Medulla oblongata (tissue), 1 donor: ENCODE results near the gene SH3TC1.
A peak's percentile ranks its signal among the peaks of the same experiment; 100 is the strongest.

ENCODE experiments used
- DNase-seq: peaks from one replicate; pipeline ENCODE4 v3.0.0-alpha.2; 2015; ENCODE audit errors: extremely low spot score

Gene SH3TC1

GRCh38 chr4:8180310-8181093 is 18.6 kb upstream of the SH3TC1 start:
- no peak for DNase-seq

- no peak for DNase-seq
These were observed 18.0 kb upstream of the SH3TC1 start for GRCh38 chr4:8181119-8181518.

- DNase-seq = no peak
These were observed 17.2 kb upstream of the SH3TC1 start for GRCh38 chr4:8181844-8182243.

GRCh38 chr4:8182294-8182693 is 16.8 kb upstream of the SH3TC1 start:
- no peak for DNase-seq

GRCh38 chr4:8182858-8183725 is 16.0 kb upstream of the SH3TC1 start:
- DNase-seq = no peak

- DNase-seq = no peak
These were observed 15.0 kb upstream of the SH3TC1 start for GRCh38 chr4:8184061-8184460.

- no peak for DNase-seq
These were observed 13.8 kb upstream of the SH3TC1 start for GRCh38 chr4:8185295-8185694.

- no peak for DNase-seq
These were observed 13.2 kb upstream of the SH3TC1 start for GRCh38 chr4:8185930-8186329.

- no peak for DNase-seq
These were observed 11.0 kb upstream of the SH3TC1 start for GRCh38 chr4:8188085-8188484.

GRCh38 chr4:8188743-8189550 is 10.1 kb upstream of the SH3TC1 start:
- peak; percentile 42 for DNase-seq

- no peak for DNase-seq
These were observed 9.3 kb upstream of the SH3TC1 start for GRCh38 chr4:8189551-8190466.

GRCh38 chr4:8191136-8191747 is 7.8 kb upstream of the SH3TC1 start:
- peak; percentile 81 for DNase-seq

GRCh38 chr4:8192748-8193738 is 6.0 kb upstream of the SH3TC1 start:
- DNase-seq = peak; percentile 28

- no peak for DNase-seq
These were observed 4.5 kb upstream of the SH3TC1 start for GRCh38 chr4:8194306-8195242.

- DNase-seq = no peak
These were observed 3.7 kb upstream of the SH3TC1 start for GRCh38 chr4:8195431-8195830.

GRCh38 chr4:8195841-8196458 is 3.1 kb upstream of the SH3TC1 start:
- DNase-seq = no peak

- no peak for DNase-seq
These were observed 1.6 kb upstream of the SH3TC1 start for GRCh38 chr4:8197521-8197920.
